Kidney (tissue), 22 donors: Measurements from ENCODE around the gene FGF2. TPM values are rescaled to one million over a fixed set of nuclear protein-coding genes. Genes with fewer than 3 reads are reported as not detected.

ENCODE experiments used
- DNase-seq, 5 donors: peaks; one replicate each; pipeline ENCODE4 v3.0.0-alpha.2; 2013 to 2020
- FAIRE-seq: peaks from 2 replicates; lab custom pipeline; 2012; peaks lifted over from hg19 to GRCh38; lab: Jason Lieb, UNC
- H3K27ac ChIP-seq, 2 donors: one replicate each; pipeline ENCODE4 v1.7.0; 2013; ENCODE audit warnings: low read depth in 2 of 2, low read length in 2 of 2, inconsistent platforms in 1 of 2
- H3K27me3 ChIP-seq: one replicate; pipeline ENCODE4 v1.7.1; 2013; ENCODE audit warnings: low read length, inconsistent platforms; ENCODE audit not compliant: control insufficient read depth, insufficient read depth
- H3K36me3 ChIP-seq, 3 donors: one replicate each; pipeline versions ENCODE4 v1.7.0 to v1.7.1; 2013; ENCODE audit warnings: low read length in 3 of 3, control low read depth in 1 of 3, inconsistent platforms in 1 of 3; ENCODE audit not compliant: insufficient read depth in 3 of 3, control insufficient read depth in 2 of 3
- H3K4me1 ChIP-seq, 3 donors: one replicate each; pipeline versions ENCODE4 v1.7.0 to v1.7.1; 2013; ENCODE audit warnings: low read length in 3 of 3, inconsistent platforms in 1 of 3, low read depth in 1 of 3; ENCODE audit not compliant: control insufficient read depth in 2 of 3, insufficient read depth in 2 of 3
- H3K4me3 ChIP-seq, 3 donors: one replicate each; pipeline versions ENCODE4 v1.7.0 to v1.8.1; 2013; ENCODE audit warnings: low read length in 3 of 3, control low read depth in 1 of 3, inconsistent platforms in 1 of 3
- H3K9ac ChIP-seq, 3 donors: one replicate each; pipeline versions ENCODE4 v1.7.0 to v1.7.1; 2013; ENCODE audit warnings: low read length in 3 of 3, control low read depth in 1 of 3, inconsistent platforms in 1 of 3
- H3K9me3 ChIP-seq, 3 donors: one replicate each; pipeline versions ENCODE4 v1.7.0 to v1.7.1; 2013; ENCODE audit warnings: low read length in 3 of 3, control low read depth in 1 of 3, inconsistent platforms in 1 of 3; ENCODE audit not compliant: control insufficient read depth in 2 of 3, insufficient read depth in 1 of 3
- CTCF ChIP-seq: IDR thresholded peaks from 3 replicates; pipeline ENCODE4 v1.5.1; 2012; ENCODE audit warnings: mild to moderate bottlenecking, moderate library complexity, borderline replicate concordance; ENCODE audit not compliant: insufficient read depth; ENCODE audit errors: extremely low read depth
- intact Hi-C: fragments of 100-400 bp; cut with DNase I; formaldehyde crosslinking; loops from one replicate; pipeline ENCODE4 v1.11.1; 2022
- long read RNA-seq, 10 donors: library from polyadenylated mRNA in 1 of 10; unstranded in 1 of 10; transcript quantifications; one replicate each; pipeline ENCODE4 v2.0.0 and lab custom pipeline, GENCODE V29; 2021 to 2026
- polyA plus RNA-seq: library from polyadenylated mRNA; stranded (reverse); fragments of 350-450 nt; fragmentation: Illumina TruSeq; extraction: RNeasy Lipid Tissue Mini Kit (QIAGEN cat#74804); gene quantifications from one replicate; pipeline ENCODE4 v1.2.3, GENCODE V29; 2014; ENCODE audit warnings: low read depth, low replicate concordance; ENCODE audit not compliant: insufficient read depth
- total RNA-seq: library from RNA; stranded (reverse); fragmentation: NEBNext Ultra II Directional; extraction: Animal tissue kit (Norgen Biotek cat#: 25700); gene quantifications from one replicate; pipeline ENCODE4 v1.2.1, GENCODE V29; 2021
- donor health status: control.
- donor health status: control.
- donor health status: control.
- donor health status: control.
- donor health status: control.
- donor health status: DM: yes; HTN: yes; CAD: no.
- donor health status: Normal renal cell carcinoma (clear cell type).

Gene FGF2
- total RNA-seq, result 16.9 TPM
- 2.3 TPM for polyA plus RNA-seq
- long read RNA-seq, donor 1, full-length matches to known transcripts, result 3 of 20 reads
- long read RNA-seq, donor 1, partial matches to known transcripts, result 11 of 20 reads
- long read RNA-seq, donor 1, other reads (novel, unspliced or antisense), result 6 of 20 reads
- long read RNA-seq, donor 2, full-length matches to known transcripts, result 2 of 16 reads
- long read RNA-seq, donor 2, partial matches to known transcripts, result 6 of 16 reads
- long read RNA-seq, donor 2, other reads (novel, unspliced or antisense), result 8 of 16 reads
- long read RNA-seq, donor 3, full-length matches to known transcripts, result 1 of 1 reads
- long read RNA-seq, donor 3, partial matches to known transcripts, result 0 of 1 reads
- long read RNA-seq, donor 3, other reads (novel, unspliced or antisense), result 0 of 1 reads
- long read RNA-seq, donor 4, full-length matches to known transcripts, result 3 of 13 reads
- long read RNA-seq, donor 4, partial matches to known transcripts, result 5 of 13 reads
- long read RNA-seq, donor 4, other reads (novel, unspliced or antisense), result 5 of 13 reads
- long read RNA-seq, donor 5, result 0 reads
- long read RNA-seq, donor 6, full-length matches to known transcripts, result 1 of 1 reads
- long read RNA-seq, donor 6, partial matches to known transcripts, result 0 of 1 reads
- long read RNA-seq, donor 6, other reads (novel, unspliced or antisense), result 0 of 1 reads
- long read RNA-seq, donor 7, full-length matches to known transcripts, result 5 of 6 reads
- long read RNA-seq, donor 7, partial matches to known transcripts, result 0 of 6 reads
- long read RNA-seq, donor 7, other reads (novel, unspliced or antisense), result 1 of 6 reads
- long read RNA-seq, donor 8, full-length matches to known transcripts, result 2 of 22 reads
- long read RNA-seq, donor 8, partial matches to known transcripts, result 0 of 22 reads
- long read RNA-seq, donor 8, other reads (novel, unspliced or antisense), result 20 of 22 reads
- long read RNA-seq, donor 9, result 0 reads
- long read RNA-seq, donor 10, full-length matches to known transcripts, result 6 of 49 reads
- long read RNA-seq, donor 10, partial matches to known transcripts, result 31 of 49 reads
- long read RNA-seq, donor 10, other reads (novel, unspliced or antisense), result 12 of 49 reads

- intact Hi-C loops, result no loop called here
- DNase-seq, result peak; percentile 78 to 93 (median 85)
- Histone ChIP-seq H3K4me3 (peak within 1 kb of the TSS; percentile 70 to 72 (median 70)), H3K9ac (peak within 1 kb of the TSS; percentile 37 to 62 (median 40)), H3K27me3 (no peaks in the 10 kb centered on the region), H3K4me1 (peaks cover 0 to 2% (median 0%) of the 10 kb centered on the region in 3 donors), H3K9me3 (no peaks in the 10 kb centered on the region), H3K27ac (peak within 1 kb of the TSS; percentile 39 to 48), H3K36me3 (no peaks in the 10 kb centered on the region)
- no peak for FAIRE-seq
- TF ChIP-seq CTCF, result no peak
These were observed at the start of gene FGF2 for GRCh38 chr4:122826553-122827257. Gene FGF2 (plus strand): TSS chr4:122826831. CDS start chr4:122827175, 344 bp downstream.

- FAIRE-seq, result no peak
- Histone ChIP-seq H3K27ac (no peak overlapping the region), H3K4me3 (no peak overlapping the region), H3K9me3 (no peaks in the 10 kb centered on the region), H3K9ac (no peak overlapping the region), H3K4me1 (no peaks in the 10 kb centered on the region), H3K27me3 (no peaks in the 10 kb centered on the region), H3K36me3 (no peaks in the 10 kb centered on the region)
- TF ChIP-seq CTCF, result no peak
- intact Hi-C loops, result no loop called here
- no peak for DNase-seq
These were observed 49.7 kb upstream of the FGF2 start for GRCh38 chr4:122776916-122777315.

- Histone ChIP-seq H3K4me1 (no peaks in the 10 kb centered on the region), H3K27me3 (no peaks in the 10 kb centered on the region), H3K9ac (no peak overlapping the region)
These were observed 48.6 kb upstream of the FGF2 start for GRCh38 chr4:122777846-122778673.

More at GRCh38 chr4:122777846-122778673, 48.6 kb upstream of the FGF2 start:
- H3K36me3 ChIP-seq, result no peaks in the 10 kb centered on the region
- no peak for TF ChIP-seq CTCF
- DNase-seq (no peak), FAIRE-seq (no peak)
- H3K9me3 ChIP-seq, result no peaks in the 10 kb centered on the region
- no peak overlapping the region for H3K27ac ChIP-seq
- intact Hi-C loops, result no loop called here
- no peak overlapping the region for H3K4me3 ChIP-seq
